ENCODE measurements around the gene SMG5. TPM values are rescaled to one million over a fixed set of nuclear protein-coding genes. Genes with fewer than 3 reads are reported as not detected.
A peak's percentile ranks its signal among the peaks of the same experiment; 100 is the strongest.
"Not testable (repeated sequence)": the region's sequence is repeated elsewhere in the genome, so short reads cannot be mapped to it uniquely, and the experiment has no call there.

The SMG5 gene, protein sequence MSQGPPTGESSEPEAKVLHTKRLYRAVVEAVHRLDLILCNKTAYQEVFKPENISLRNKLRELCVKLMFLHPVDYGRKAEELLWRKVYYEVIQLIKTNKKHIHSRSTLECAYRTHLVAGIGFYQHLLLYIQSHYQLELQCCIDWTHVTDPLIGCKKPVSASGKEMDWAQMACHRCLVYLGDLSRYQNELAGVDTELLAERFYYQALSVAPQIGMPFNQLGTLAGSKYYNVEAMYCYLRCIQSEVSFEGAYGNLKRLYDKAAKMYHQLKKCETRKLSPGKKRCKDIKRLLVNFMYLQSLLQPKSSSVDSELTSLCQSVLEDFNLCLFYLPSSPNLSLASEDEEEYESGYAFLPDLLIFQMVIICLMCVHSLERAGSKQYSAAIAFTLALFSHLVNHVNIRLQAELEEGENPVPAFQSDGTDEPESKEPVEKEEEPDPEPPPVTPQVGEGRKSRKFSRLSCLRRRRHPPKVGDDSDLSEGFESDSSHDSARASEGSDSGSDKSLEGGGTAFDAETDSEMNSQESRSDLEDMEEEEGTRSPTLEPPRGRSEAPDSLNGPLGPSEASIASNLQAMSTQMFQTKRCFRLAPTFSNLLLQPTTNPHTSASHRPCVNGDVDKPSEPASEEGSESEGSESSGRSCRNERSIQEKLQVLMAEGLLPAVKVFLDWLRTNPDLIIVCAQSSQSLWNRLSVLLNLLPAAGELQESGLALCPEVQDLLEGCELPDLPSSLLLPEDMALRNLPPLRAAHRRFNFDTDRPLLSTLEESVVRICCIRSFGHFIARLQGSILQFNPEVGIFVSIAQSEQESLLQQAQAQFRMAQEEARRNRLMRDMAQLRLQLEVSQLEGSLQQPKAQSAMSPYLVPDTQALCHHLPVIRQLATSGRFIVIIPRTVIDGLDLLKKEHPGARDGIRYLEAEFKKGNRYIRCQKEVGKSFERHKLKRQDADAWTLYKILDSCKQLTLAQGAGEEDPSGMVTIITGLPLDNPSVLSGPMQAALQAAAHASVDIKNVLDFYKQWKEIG
- total RNA-seq (2014; rRNA removed) (126 and 130 TPM in 2 replicates), Bru-seq, nascent RNA (percentile 91 among the genes with signal in this experiment), BruChase-seq, experiment 1, labeled RNA remaining after a 6-hour chase (percentile 94 among the genes with signal in this experiment), BruChase-seq, experiment 2, labeled RNA remaining after a 2-hour chase (percentile 92 among the genes with signal in this experiment)
- long read RNA-seq, full-length matches to known transcripts: 85 of 256 reads
- long read RNA-seq, partial matches to known transcripts: 71 of 256 reads
- long read RNA-seq, other reads (novel, unspliced or antisense): 100 of 256 reads

DNA sequence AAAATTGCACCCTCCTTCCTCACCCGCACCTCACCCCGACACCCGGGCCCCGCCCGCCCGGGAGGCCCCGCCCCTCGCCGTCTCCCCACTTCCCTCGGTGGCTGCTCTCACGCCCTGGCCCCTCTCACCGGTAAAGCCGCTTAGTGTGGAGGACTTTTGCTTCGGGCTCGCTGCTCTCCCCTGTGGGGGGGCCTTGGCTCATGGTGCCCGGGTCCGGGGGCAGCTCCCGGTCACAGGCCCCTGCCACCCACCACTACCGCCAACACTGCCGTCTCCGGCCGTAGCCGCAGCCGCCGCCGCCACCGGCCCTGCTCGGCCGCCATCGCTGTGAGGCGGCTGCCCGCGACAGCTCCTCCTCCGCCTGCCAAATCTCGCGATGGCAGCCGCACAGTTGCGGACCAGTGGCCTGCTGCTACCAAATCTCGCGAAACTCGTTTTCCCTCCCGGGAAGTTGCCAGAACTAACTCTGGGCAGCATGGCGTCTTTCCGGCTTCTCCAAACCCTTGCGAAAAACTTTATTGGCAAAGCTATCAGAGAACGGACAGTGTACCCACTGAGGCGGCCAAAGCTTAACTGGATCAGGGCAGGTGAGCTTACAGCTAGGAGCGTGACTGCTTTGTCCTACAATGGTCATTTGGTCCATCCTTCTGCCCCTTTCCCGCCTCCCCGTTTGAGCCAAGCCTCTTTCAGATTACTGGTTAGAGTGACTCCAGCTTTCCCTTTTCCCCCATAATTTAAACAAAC, at the start of gene SMG5:
Gene SMG5 (minus strand): TSS at position 347 of the 744 bp plus-strand sequence. CDS start 145 bp downstream, at position 202.
- no peaks in the 10 kb centered on the region for H3K9me3 ChIP-seq (ENCODE audit: low read length)
- DNase-seq: peak; percentile 100
- H3K79me2 ChIP-seq (ENCODE audit: low read length): peaks cover 73% of the 10 kb centered on the region
- intact Hi-C loops (cut with micrococcal nuclease): loop anchor here (1.0 kb wide), 1 partner anchor 19 kb away; no protein-coding TSS in a partner anchor
- BruUV-seq (replicated peaks): no TSS peak
- ChIA-PET POLR2A (ENCODE audit: unreplicated experiment) (interaction anchor here (0.5 to 0.7 kb wide), 7 partner anchors 12 to 445 kb away, joined by 3 to 7 read pairs (median 3); partner anchors contain the start of gene GLMP), CTCF (interaction anchor here (0.6 to 0.7 kb wide), 2 partner anchors 18 to 37 kb away, joined by 3 to 4 read pairs; no protein-coding TSS in a partner anchor)
- peak within 1 kb of the TSS; percentile 89 for H2AFZ ChIP-seq (ENCODE audit: low read length)
- peaks cover 36% of the 10 kb centered on the region for H4K20me1 ChIP-seq (ENCODE audit: low read length)
- H3K4me1 ChIP-seq (ENCODE audit: insufficient read depth, low read length): peaks cover 32% of the 10 kb centered on the region
- peak within 1 kb of the TSS; percentile 86 for H3K4me3 ChIP-seq (ENCODE audit: low read length)
- no peaks in the 10 kb centered on the region for H3K9me2 ChIP-seq (replicated peaks; ENCODE audit: low read length)
- H3F3A ChIP-seq (ENCODE audit: low read length, unreplicated experiment): no peaks in the 10 kb centered on the region
- ATAC-seq: peak; percentile 91
- H3K27ac ChIP-seq (ENCODE audit: low read length): peak within 1 kb of the TSS; percentile 76
- H3K9ac ChIP-seq (ENCODE audit: low read length): peak within 1 kb of the TSS; percentile 98
- no peaks in the 10 kb centered on the region for H3K27me3 ChIP-seq (ENCODE audit: low read length)
- peaks cover 24% of the 10 kb centered on the region for H3K36me3 ChIP-seq (ENCODE audit: low read depth, low read length)
- no peak for TF ChIP-seq EZH2phosphoT487 (IDR thresholded peaks at IDR 0.05; ENCODE audit: borderline replicate concordance, low read length)
- TF ChIP-seq, protein P1, sequence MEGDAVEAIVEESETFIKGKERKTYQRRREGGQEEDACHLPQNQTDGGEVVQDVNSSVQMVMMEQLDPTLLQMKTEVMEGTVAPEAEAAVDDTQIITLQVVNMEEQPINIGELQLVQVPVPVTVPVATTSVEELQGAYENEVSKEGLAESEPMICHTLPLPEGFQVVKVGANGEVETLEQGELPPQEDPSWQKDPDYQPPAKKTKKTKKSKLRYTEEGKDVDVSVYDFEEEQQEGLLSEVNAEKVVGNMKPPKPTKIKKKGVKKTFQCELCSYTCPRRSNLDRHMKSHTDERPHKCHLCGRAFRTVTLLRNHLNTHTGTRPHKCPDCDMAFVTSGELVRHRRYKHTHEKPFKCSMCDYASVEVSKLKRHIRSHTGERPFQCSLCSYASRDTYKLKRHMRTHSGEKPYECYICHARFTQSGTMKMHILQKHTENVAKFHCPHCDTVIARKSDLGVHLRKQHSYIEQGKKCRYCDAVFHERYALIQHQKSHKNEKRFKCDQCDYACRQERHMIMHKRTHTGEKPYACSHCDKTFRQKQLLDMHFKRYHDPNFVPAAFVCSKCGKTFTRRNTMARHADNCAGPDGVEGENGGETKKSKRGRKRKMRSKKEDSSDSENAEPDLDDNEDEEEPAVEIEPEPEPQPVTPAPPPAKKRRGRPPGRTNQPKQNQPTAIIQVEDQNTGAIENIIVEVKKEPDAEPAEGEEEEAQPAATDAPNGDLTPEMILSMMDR (conservative IDR thresholded peaks at IDR 0.05; ENCODE audit: low read depth, low read length): no peak
- no peak for TF ChIP-seq EZH2 (IDR thresholded peaks at IDR 0.05; ENCODE audit: low read length, unreplicated experiment)
- peak within 1 kb of the TSS; percentile 95 for H3K4me2 ChIP-seq (ENCODE audit: low read length)

DNA sequence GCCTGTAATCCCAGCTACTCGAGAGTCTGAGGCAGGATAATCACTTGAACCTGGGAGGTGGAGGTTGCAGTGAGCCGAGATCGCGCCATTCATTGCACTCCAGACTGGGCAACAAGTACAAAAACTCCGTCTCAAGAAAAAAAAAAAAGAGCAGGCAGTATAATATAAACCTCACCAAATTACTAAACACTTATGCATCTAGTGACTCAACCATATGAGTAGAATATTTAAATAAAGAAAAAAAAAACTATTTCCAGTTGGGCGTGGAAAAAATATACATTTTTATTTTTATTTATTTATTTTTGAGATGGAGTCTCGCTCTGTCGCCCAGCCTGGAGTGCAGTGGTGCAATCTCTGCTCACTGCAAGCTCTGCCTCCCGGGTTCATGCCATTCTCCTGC, 40.6 kb upstream of the SMG5 start:
- BruUV-seq (replicated peaks); H3K4me3 ChIP-seq (ENCODE audit: low read length); H3K9ac ChIP-seq (ENCODE audit: low read length); H3K9me3 ChIP-seq (ENCODE audit: low read length); intact Hi-C loops (cut with micrococcal nuclease); POLR2A ChIA-PET (ENCODE audit: unreplicated experiment); CTCF ChIA-PET; H3K4me2 ChIP-seq (ENCODE audit: low read length); H2AFZ ChIP-seq (ENCODE audit: low read length); H3K27ac ChIP-seq (ENCODE audit: low read length); H3K27me3 ChIP-seq (ENCODE audit: low read length); H3K9me2 ChIP-seq (replicated peaks; ENCODE audit: low read length); H3F3A ChIP-seq (ENCODE audit: low read length, unreplicated experiment): not testable (repeated sequence)
- ATAC-seq (peak; percentile 65), DNase-seq (peak; percentile 64)
- H4K20me1 ChIP-seq (ENCODE audit: low read length): peaks cover 24% of the 10 kb centered on the region; the same call in 1 of the 2 replicates
- peaks cover 18% of the 10 kb centered on the region for H3K79me2 ChIP-seq (ENCODE audit: low read length)
- peaks cover 64% of the 10 kb centered on the region for H3K36me3 ChIP-seq (ENCODE audit: low read depth, low read length)
- H3K4me1 ChIP-seq (ENCODE audit: insufficient read depth, low read length): peaks cover 11% of the 10 kb centered on the region
